PFSK-1 (cell line): Measurements from ENCODE around the gene MAN1A2.

Experiments used
- POLR2AphosphoS5 ChIP-seq: IDR thresholded peaks from 2 replicates; pipeline ENCODE4 v1.6.1; 2012; ENCODE audit warnings: low read depth, mild to moderate bottlenecking, control low read depth, low read length, moderate library complexity
- REST ChIP-seq, 2 experiments: IDR thresholded peaks; 2 replicates each; pipeline versions ENCODE4 v1.6.1 to v1.8.0; 2011 to 2012; ENCODE audit warnings: low read depth in 2 of 2, low read length in 2 of 2, control low read depth in 1 of 2, inconsistent platforms in 1 of 2, mild to moderate bottlenecking in 1 of 2, moderate library complexity in 1 of 2; ENCODE audit not compliant: insufficient read depth in 1 of 2
- SIN3A ChIP-seq: IDR thresholded peaks from 2 replicates; pipeline ENCODE4 v1.6.1; 2012; ENCODE audit warnings: mild to moderate bottlenecking, low read length, moderate library complexity, borderline replicate concordance; ENCODE audit not compliant: insufficient read depth
- TAF1 ChIP-seq: IDR thresholded peaks from 2 replicates; pipeline ENCODE4 v1.6.1; 2012; ENCODE audit warnings: low read length, control low read depth, borderline replicate concordance; ENCODE audit not compliant: insufficient read depth

- TF ChIP-seq TAF1 (no peak), REST (IDR thresholded peaks at IDR 0.05; ENCODE audit: insufficient read depth in 1 of 2, low read depth in 2 of 2, low read length in 2 of 2) (no peak), POLR2AphosphoS5 (no peak), SIN3A (no peak)
These were observed 40.2 kb upstream of the MAN1A2 start for GRCh38 chr1:117327011-117327410.
